LNCAP (cell line): ENCODE results near the gene CHRNB1.

Source experiments
- TF ChIP-seq, protein P1 (sequence below): fragments of 450-650 bp; IDR thresholded peaks from 2 replicates; pipeline ENCODE4 v1.5.1; 2017; ENCODE audit warnings: mild to moderate bottlenecking

Gene CHRNB1

DNA sequence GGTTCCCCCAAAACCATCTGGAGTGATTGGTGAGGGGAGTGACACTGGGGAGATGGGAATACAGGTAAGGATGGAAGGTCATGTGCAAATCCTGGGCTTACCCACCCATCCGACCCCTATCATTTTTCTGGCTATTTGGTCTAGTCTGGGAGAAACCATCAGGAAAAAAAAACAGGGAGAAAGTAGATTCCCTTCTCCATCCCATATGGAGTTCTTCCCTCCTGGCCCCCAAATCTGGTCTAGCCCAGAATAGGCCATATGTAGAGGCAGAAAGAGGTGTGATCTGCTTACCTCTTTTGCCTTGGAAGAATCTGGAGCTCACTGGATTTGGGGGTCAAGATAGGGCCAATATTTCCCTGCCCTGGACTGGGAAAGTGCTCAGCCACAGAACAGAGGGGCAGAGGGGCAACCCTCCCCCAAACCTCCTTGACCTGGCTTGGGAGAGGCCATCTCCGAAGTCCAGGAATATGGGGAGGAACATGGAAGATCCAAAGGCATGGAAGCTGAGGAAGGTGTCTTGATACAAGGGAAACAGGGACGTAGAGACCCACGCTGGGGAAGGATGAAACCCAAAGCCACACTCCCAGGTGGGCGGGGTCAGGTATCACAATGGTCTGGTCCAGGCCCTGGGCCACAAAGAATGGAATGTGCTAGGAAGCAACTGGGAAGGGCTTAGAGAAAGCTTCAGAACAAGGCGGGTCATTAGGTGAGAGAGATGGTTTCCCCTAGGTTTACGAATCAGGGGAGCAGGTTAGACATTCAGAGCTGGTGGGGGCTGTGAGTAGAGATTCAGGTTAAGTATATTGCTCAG, 16.2 kb downstream of the CHRNB1 start:
- TF ChIP-seq, protein P1, sequence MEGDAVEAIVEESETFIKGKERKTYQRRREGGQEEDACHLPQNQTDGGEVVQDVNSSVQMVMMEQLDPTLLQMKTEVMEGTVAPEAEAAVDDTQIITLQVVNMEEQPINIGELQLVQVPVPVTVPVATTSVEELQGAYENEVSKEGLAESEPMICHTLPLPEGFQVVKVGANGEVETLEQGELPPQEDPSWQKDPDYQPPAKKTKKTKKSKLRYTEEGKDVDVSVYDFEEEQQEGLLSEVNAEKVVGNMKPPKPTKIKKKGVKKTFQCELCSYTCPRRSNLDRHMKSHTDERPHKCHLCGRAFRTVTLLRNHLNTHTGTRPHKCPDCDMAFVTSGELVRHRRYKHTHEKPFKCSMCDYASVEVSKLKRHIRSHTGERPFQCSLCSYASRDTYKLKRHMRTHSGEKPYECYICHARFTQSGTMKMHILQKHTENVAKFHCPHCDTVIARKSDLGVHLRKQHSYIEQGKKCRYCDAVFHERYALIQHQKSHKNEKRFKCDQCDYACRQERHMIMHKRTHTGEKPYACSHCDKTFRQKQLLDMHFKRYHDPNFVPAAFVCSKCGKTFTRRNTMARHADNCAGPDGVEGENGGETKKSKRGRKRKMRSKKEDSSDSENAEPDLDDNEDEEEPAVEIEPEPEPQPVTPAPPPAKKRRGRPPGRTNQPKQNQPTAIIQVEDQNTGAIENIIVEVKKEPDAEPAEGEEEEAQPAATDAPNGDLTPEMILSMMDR = no peak

DNA sequence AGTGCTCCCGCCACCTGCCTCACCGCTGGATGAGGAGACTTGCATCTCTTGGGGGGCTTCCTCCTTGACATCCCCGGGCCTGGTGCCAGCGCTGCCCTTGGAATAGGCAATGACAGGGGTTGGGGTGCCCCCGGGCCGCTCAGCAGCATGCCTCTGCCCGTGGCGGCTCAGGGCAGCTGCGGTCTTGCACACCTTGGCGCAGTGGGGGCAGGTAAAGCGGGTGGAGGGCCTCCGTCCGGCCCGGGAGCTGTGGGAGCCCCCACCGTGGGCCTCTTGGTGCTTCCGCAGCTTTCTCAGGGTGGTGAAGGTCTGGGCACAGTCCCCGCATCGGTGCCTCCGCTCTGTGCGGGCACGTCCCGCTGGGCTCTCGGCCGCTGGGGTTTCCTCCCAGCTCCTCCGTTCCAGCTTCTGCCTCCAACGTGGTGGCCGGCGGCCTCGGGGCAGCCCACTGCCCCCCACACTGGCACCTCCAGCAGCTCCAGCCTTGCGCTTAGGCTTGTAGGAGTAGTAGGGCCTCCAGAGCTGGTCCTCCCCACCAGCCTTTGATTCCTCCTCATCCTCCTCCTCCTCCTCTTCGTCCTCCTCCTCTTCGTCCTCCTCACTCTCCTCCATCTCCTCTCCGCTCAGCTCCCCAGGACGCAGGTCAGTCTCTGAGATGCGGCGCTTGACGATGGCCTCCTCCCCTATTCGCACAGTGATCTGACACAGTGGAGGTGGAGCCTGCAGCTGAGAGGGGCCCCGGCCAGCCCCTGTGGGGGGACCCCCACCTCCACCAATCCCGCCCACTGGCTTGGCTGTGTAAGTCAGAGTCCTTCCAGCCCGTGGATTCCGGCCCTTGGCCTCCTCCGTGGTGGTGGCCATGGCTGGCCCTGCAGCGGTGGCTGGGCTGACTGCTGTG, 17.9 kb downstream of the CHRNB1 start:
- TF ChIP-seq, protein P1 = no peak

DNA sequence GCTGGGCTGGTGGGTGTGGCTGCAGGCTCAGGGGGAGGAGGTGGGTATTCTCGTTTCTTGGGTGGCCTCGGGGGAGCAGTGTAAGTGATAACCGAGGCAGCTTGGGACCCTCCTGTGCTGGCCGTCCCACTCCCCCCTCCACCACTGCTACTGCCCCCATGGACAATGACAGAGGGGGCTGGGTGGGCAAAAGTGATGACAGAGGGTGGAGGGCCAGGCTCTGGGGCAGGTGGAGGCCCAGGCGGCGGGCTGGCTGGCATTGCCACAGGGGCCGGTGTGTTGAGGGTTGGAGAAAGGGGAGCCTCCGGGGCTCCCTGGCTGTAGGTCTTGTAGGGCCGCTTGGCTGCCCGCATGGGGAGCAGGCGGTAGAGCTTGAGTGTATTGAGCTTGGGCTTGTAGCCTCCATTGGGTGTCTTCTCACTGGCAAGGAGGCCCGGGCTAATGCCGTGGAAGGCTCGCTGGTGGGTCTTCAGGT, 18.5 kb downstream of the CHRNB1 start:
- TF ChIP-seq, protein P1 = no peak

DNA sequence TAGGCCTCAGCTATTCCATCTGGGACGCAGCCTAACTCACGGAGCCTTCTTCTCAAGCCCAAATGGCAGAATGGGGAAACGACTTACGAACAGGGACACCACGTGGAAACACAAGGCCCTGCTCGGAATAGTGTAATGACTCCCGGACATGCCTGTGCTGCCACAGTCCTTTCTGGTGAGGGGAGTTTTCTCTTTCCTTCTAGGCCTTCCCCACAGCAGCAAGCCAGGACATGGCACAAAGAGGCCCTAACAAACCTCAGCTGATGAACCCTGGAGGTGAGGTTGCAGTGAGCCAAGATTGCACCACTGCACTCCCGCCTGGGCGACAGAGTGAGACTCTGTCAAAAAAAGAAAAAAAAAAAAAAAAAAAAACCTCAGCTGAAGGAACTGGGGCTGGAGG, 19.2 kb downstream of the CHRNB1 start:
- TF ChIP-seq, protein P1 = no peak

DNA sequence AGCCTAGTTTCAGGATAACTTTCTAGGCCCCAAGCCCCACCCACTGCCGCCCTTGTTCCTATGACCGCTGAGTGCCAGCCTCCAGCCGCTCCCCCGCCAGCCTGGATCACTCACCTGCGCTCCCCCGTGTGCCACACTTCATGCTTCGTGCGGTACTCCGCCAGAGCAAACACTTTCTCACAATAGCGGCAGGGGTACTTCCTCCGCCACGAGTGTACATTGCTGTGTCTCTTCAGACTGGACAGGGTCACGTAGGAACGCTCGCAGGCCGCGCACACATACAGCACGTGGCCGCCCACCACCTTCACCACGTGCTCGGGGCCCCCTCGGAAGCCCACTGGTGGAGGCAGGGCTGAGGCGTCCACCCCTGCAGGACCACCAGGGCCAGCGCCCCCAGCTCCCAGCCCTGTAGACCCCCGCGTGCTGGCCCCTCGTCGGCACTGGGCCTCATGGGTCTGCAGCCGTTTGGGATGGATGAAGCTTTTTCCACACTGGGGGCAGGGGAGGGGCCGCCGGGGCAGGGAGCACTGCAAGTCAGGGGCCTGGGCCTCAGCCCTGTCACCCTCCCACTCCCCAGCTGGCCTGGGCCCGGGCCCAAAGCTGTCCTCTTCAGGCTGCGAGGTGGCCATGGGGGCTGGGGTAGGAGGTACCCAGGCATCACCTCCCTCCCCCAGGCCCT, 20.9 kb downstream of the CHRNB1 start:
- TF ChIP-seq, protein P1 = no peak

DNA sequence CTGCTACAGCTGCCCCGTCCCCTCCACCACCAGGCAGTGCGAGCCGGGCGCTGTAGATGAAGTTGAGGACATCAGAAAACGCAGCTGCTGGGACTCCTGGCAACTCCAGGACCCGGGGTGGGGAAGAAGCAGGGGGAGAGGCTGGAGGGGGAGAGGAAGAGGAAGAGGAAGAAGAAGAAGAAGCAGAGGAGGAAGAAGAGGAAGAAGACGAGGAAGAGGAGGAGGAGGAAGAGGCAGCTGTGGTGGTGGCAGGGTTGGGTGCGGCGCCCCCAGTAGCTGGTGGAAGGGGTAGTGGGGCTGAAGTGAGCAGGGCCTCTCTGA, 21.4 kb downstream of the CHRNB1 start:
- TF ChIP-seq, protein P1 = no peak

DNA sequence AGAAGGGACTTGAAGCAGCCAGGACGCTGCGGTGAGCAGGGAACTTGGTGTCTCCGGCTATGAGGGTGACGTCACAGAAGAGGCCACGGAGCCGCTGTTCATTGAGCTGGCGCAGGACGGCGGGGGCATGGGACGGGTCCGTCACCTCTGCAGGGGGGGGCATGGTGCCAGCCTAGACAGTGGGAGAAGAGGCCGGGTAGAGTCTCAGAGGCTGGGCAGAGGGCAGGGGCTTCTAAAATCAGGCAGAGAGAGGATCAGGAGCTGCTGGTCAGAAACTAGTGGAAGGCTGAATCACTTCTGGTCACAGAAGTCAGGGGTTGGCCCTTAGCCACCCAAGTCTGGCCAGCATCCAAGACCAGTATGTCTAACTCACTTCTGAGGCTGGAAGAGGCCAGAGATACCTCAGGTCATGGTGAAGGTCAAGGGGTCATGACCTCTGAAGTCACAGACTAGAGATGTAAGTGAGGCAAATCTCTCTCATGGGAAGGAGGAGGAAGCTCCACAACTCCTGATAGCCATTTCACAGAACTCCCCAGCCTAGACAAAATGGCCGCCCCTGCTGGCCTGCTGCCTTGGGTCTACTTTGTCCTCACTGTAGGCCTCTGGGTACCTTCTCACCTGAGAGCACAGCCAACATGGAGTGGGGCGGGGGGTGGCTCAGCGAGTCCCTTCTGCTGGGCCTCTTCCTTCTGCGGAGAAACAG, 21.9 kb downstream of the CHRNB1 start:
- TF ChIP-seq, protein P1 = no peak
